Measurements from ENCODE around the gene CDH23.

Gene CDH23

GRCh38 chr10:71818674-71819260 lies 422.0 kb downstream of the CDH23 start:
- no peak for DNase-seq (ENCODE audit: low read depth)

- no peak for DNase-seq (ENCODE audit: low read depth)
Measured at GRCh38 chr10:71819441-71819861, 422.7 kb downstream of the CDH23 start.

- no peak for DNase-seq (ENCODE audit: low read depth)
Measured at GRCh38 chr10:71819985-71820384, 423.3 kb downstream of the CDH23 start.

GRCh38 chr10:71820966-71821365 lies 424.2 kb downstream of the CDH23 start:
- no peak for DNase-seq (ENCODE audit: low read depth)

- DNase-seq (ENCODE audit: low read depth): no peak
Measured at GRCh38 chr10:71821909-71822763, 425.4 kb downstream of the CDH23 start.

- no peak for DNase-seq (ENCODE audit: low read depth)
Measured at GRCh38 chr10:71823356-71823755, 426.6 kb downstream of the CDH23 start.

GRCh38 chr10:71824333-71824732 lies 427.6 kb downstream of the CDH23 start:
- no peak for DNase-seq (ENCODE audit: low read depth)

GRCh38 chr10:71825217-71825616 lies 428.5 kb downstream of the CDH23 start:
- no peak for DNase-seq (ENCODE audit: low read depth)

- no peak for DNase-seq (ENCODE audit: low read depth)
Measured at GRCh38 chr10:71827852-71828251, 431.1 kb downstream of the CDH23 start.

- DNase-seq (ENCODE audit: low read depth): no peak
Measured at GRCh38 chr10:71828702-71829101, 432.0 kb downstream of the CDH23 start.

GRCh38 chr10:71829171-71829570 lies 432.5 kb downstream of the CDH23 start:
- DNase-seq (ENCODE audit: low read depth): no peak

- no peak for DNase-seq (ENCODE audit: low read depth)
Measured at GRCh38 chr10:71829896-71830295, 433.2 kb downstream of the CDH23 start.

- DNase-seq (ENCODE audit: low read depth): no peak
Measured at GRCh38 chr10:71830726-71831125, 434.0 kb downstream of the CDH23 start.

GRCh38 chr10:71831646-71832552 lies 435.2 kb downstream of the CDH23 start:
- DNase-seq (ENCODE audit: low read depth): no peak

GRCh38 chr10:71832967-71833366 lies 436.2 kb downstream of the CDH23 start:
- DNase-seq (ENCODE audit: low read depth): no peak

GRCh38 chr10:71833451-71834342 lies 437.0 kb downstream of the CDH23 start:
- no peak for DNase-seq (ENCODE audit: low read depth)

- DNase-seq (ENCODE audit: low read depth): no peak
Measured at GRCh38 chr10:71834343-71834674, 437.6 kb downstream of the CDH23 start.

GRCh38 chr10:71835671-71836595 lies 439.2 kb downstream of the CDH23 start:
- no peak for DNase-seq (ENCODE audit: low read depth)

GRCh38 chr10:71836596-71836974 lies 439.9 kb downstream of the CDH23 start:
- DNase-seq (ENCODE audit: low read depth): no peak

- DNase-seq (ENCODE audit: low read depth): no peak
Measured at GRCh38 chr10:71837098-71837827, 440.5 kb downstream of the CDH23 start.
